Hepatocyte (in vitro differentiated cells): ENCODE data around the gene PMS1.

Experiments used
- CTCF ChIP-seq: fragments of 200-600 bp; sonication (generic); IDR thresholded peaks from 2 replicates; pipeline ENCODE4 v1.5.1; 2016; ENCODE audit warnings: antibody characterized with exemption, mild to moderate bottlenecking; ENCODE audit not compliant: poor library complexity
- EZH2 ChIP-seq: fragments of 200-600 bp; sonication (generic); IDR thresholded peaks from 2 replicates; pipeline ENCODE4 v1.6.1; 2016; ENCODE audit warnings: antibody characterized with exemption, mild to moderate bottlenecking, borderline replicate concordance
- EZH2phosphoT487 ChIP-seq: fragments of 200-600 bp; sonication (generic); IDR thresholded peaks from one replicate; pipeline ENCODE4 v1.6.1; 2018; ENCODE audit warnings: antibody characterized with exemption, mild to moderate bottlenecking, low read depth, moderate library complexity; ENCODE audit not compliant: unreplicated experiment, severe bottlenecking

DNA sequence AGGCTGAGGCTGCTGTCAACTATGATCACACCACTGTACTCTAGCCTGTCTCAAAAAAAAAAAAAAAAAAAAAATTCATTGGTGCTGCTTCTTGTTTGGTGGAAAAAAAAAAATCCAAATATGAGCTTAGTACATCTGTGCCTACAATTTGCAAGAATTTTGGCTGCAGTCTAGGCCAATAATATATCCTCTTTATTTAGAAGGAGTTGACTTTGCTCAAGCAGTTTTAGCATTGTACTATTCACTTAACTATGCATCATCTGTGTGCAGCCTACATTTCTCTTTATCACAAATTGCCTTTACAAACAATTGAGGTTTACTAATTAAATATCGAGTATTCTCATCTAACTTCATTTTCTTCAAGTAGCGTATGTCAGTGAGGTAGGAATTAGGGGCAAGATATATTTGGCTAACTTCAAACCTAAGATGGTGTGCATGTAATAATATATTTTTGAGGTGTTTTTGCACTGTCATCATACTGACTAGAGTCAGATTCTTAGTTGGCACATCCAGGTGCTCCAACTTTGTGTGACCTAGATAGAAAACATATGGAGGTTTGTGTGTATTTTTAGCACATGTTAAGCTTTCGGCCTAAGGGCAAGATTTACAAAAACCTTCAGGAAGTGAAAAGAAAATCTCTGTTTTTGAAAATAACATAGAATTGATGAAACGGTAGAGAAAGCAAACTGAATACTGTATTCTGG lies 51.8 kb downstream of the PMS1 start:
- TF ChIP-seq CTCF (no peak), EZH2phosphoT487 (no peak), EZH2 (no peak)
